LNCAP (cell line): ENCODE results near the gene ETV1.

Source experiments
- TF ChIP-seq, protein P1 (sequence below): fragments of 450-650 bp; IDR thresholded peaks from 2 replicates; pipeline ENCODE4 v1.5.1; 2017; ENCODE audit warnings: mild to moderate bottlenecking

ETV1 gene

GRCh38 chr7:13874783-13875182 is 114.7 kb downstream of the ETV1 start:
- TF ChIP-seq, protein P1, sequence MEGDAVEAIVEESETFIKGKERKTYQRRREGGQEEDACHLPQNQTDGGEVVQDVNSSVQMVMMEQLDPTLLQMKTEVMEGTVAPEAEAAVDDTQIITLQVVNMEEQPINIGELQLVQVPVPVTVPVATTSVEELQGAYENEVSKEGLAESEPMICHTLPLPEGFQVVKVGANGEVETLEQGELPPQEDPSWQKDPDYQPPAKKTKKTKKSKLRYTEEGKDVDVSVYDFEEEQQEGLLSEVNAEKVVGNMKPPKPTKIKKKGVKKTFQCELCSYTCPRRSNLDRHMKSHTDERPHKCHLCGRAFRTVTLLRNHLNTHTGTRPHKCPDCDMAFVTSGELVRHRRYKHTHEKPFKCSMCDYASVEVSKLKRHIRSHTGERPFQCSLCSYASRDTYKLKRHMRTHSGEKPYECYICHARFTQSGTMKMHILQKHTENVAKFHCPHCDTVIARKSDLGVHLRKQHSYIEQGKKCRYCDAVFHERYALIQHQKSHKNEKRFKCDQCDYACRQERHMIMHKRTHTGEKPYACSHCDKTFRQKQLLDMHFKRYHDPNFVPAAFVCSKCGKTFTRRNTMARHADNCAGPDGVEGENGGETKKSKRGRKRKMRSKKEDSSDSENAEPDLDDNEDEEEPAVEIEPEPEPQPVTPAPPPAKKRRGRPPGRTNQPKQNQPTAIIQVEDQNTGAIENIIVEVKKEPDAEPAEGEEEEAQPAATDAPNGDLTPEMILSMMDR = no peak

GRCh38 chr7:13872709-13873108 is 116.8 kb downstream of the ETV1 start:
- TF ChIP-seq, protein P1 = no peak

DNA sequence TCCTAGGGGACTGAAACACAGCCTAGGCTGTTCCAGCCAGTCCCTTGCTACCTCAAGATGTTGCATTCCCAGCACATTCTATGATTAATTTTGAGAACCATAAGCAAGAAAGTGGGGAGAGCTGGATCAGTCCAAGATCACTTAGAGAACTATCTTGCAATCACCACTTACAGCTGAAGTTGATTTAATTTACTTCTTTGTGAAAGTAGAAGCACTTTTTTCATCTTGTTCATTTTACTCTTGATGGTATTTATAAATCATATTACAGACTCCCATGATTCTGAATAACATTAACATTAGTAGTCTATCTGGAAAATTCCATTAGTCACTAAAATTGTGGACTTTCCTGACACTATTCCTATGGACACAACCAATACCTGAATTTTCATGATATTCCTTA is 118.5 kb downstream of the ETV1 start:
- TF ChIP-seq, protein P1 = no peak

DNA sequence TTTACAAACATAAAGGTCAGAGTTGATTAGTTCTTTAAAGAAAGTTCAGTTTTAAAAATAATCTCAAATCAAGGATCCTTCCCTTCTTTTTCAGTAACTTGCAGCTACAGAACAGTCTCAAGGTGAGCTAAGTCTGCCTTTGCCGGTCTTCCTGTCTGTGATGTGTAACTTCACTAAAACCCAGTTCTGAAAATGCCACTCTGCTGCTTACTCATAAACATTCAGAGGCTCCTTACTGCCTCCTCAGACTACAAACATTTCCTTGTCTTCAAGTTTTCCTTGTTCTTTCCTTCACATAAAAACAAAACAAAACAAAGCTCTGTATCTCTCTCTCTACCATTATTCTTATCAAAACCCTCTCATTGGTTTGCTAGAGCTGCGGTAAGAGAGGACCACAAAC is 128.7 kb downstream of the ETV1 start:
- TF ChIP-seq, protein P1 = no peak

- TF ChIP-seq, protein P1 = no peak
Observed at GRCh38 chr7:13856012-13856411, 133.5 kb downstream of the ETV1 start.

DNA sequence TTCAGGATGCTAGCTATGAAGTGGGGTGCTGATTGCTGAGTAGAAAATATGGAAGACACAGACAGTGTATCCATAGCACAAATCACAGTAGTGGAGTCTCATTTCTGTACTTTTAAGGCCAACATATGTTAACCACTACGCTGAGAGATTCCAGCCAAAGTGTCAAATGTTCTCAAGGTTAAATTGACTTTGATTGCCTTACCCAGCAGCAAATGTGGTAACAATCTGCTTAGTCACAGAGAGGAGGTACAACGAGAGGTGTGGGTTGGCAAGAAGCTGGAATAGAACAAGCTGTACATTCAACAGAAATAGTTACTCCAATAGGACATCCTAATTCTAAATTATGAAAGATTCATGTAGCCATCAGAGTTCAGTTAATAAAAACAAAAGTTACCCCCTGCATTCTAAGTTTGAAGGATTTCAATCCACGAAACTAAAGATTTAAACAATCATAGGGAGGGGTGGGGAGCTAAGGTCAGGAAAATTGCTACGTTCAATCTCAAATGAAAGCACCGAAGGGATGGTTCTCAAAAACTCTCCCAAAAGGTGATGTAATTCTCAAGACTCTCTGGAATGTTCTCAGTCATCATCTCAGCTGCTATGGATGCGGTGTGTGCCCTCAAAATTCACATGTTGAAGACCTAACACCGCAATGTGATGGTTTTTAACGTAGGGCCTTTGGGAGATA is 137.0 kb downstream of the ETV1 start:
- TF ChIP-seq, protein P1 = no peak

GRCh38 chr7:13851736-13852135 is 137.7 kb downstream of the ETV1 start:
- TF ChIP-seq, protein P1 = no peak

- TF ChIP-seq, protein P1 = no peak
Observed at GRCh38 chr7:13850185-13850752, 139.2 kb downstream of the ETV1 start.
